ENCODE results near the gene CYP21A2. TPM values are rescaled to one million over a fixed set of nuclear protein-coding genes. Genes with fewer than 3 reads are reported as not detected.
A peak's percentile ranks its signal among the peaks of the same experiment; 100 is the strongest.
"Not testable (repeated sequence)": the region's sequence is repeated elsewhere in the genome, so short reads cannot be mapped to it uniquely, and the experiment has no call there.

CYP21A2 gene
- total and polyA plus RNA-seq, 2 donors from 2014 or later = 3.2 to 8.2 TPM

DNA sequence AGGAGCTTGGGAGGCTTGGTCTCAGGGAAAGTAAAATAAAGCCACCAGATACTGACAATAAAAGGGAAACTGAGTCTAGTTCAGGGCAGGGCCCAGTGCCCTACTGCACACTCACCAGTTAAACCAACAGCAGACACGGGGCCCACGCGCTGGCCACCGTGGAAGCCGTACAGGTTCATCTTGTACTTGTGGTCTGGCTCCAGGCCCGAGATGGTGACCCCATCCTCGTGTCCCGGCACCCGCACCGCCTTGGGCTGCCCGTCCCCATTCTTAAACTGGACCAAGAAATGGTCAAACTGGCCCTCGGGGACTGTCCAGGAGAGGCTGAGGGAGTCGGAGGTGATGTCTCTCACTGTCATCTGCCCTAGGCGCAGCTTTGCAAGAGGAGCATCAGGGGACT lies 26.5 kb downstream of the CYP21A2 start:
- no peak overlapping the region for H3K27ac ChIP-seq (ENCODE audit: low read depth in 2 of 2, low read length in 2 of 2)
- no peak overlapping the region for H3K9ac ChIP-seq (ENCODE audit: low read length in 3 of 3)
- H3K27me3 ChIP-seq (ENCODE audit: control insufficient read depth, insufficient read depth, low read length) = no peaks in the 10 kb centered on the region
- TF ChIP-seq, protein P1, sequence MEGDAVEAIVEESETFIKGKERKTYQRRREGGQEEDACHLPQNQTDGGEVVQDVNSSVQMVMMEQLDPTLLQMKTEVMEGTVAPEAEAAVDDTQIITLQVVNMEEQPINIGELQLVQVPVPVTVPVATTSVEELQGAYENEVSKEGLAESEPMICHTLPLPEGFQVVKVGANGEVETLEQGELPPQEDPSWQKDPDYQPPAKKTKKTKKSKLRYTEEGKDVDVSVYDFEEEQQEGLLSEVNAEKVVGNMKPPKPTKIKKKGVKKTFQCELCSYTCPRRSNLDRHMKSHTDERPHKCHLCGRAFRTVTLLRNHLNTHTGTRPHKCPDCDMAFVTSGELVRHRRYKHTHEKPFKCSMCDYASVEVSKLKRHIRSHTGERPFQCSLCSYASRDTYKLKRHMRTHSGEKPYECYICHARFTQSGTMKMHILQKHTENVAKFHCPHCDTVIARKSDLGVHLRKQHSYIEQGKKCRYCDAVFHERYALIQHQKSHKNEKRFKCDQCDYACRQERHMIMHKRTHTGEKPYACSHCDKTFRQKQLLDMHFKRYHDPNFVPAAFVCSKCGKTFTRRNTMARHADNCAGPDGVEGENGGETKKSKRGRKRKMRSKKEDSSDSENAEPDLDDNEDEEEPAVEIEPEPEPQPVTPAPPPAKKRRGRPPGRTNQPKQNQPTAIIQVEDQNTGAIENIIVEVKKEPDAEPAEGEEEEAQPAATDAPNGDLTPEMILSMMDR (IDR thresholded peaks at IDR 0.05; ENCODE audit: borderline replicate concordance, extremely low read depth, insufficient read depth) = no peak
- H3K9me3 ChIP-seq (ENCODE audit: control insufficient read depth in 2 of 3, insufficient read depth in 1 of 3, low read length in 3 of 3) = no peaks in the 10 kb centered on the region
- no peak overlapping the region for H3K4me3 ChIP-seq (ENCODE audit: low read length in 3 of 3)
- FAIRE-seq = no peak
- DNase-seq = no peak
- H3K4me1 ChIP-seq (ENCODE audit: control insufficient read depth in 2 of 3, insufficient read depth in 2 of 3, low read depth in 1 of 3, low read length in 3 of 3) = no peaks in the 10 kb centered on the region
- no peaks in the 10 kb centered on the region for H3K36me3 ChIP-seq (ENCODE audit: control insufficient read depth in 2 of 3, insufficient read depth in 3 of 3, low read length in 3 of 3)
- intact Hi-C loops (cut with DNase I) = no loop called here

DNA sequence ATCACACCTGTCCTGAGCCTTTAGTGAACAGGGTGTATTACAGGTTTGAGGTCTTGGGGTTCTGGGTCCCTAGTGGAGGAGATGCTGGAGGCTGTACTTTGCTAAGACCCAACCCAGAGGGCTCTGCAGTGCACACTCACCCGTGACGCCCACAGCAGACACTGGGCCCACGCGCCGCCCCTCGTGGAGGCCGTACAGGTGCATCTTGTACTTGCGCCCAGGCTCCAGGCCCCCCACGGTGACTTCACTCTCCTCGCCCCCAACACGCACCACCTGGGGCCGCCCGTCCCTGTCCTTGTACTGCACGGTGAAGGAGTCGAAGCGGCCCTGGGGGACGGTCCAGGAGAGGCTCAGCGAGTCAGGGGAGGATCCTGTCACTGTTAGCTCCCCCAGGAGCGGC lies 29.3 kb downstream of the CYP21A2 start:
- FAIRE-seq; H3K27ac ChIP-seq (ENCODE audit: low read depth in 2 of 2, low read length in 2 of 2); H3K9me3 ChIP-seq (ENCODE audit: control insufficient read depth in 2 of 3, insufficient read depth in 1 of 3, low read length in 3 of 3); H3K4me3 ChIP-seq (ENCODE audit: low read length in 3 of 3); intact Hi-C loops (cut with DNase I); H3K27me3 ChIP-seq (ENCODE audit: control insufficient read depth, insufficient read depth, low read length); DNase-seq; H3K36me3 ChIP-seq (ENCODE audit: control insufficient read depth in 2 of 3, insufficient read depth in 3 of 3, low read length in 3 of 3); H3K4me1 ChIP-seq (ENCODE audit: control insufficient read depth in 2 of 3, insufficient read depth in 2 of 3, low read depth in 1 of 3, low read length in 3 of 3); H3K9ac ChIP-seq (ENCODE audit: low read length in 3 of 3): not testable (repeated sequence)

DNA sequence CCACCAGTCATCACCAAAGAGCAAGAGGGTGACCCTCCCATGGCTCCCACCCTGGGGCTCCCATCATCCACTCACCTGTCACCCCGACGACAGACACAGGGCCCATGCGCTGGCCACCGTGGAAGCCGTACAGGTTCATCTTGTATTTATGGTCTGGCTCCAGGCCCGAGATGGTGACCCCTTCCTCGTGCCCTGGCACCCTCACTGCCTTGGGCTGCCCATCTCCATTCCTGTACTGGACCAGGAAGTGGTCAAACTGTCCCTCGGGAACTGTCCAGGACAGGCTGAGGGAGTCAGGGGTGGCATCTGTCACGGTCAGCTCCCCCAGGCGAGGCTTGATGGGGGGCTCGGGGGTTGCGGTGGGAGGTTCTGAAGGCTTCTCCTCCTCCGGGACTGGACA lies 30.1 kb downstream of the CYP21A2 start:
- DNase-seq; H3K27me3 ChIP-seq (ENCODE audit: control insufficient read depth, insufficient read depth, low read length); H3K4me3 ChIP-seq (ENCODE audit: low read length in 3 of 3); H3K36me3 ChIP-seq (ENCODE audit: control insufficient read depth in 2 of 3, insufficient read depth in 3 of 3, low read length in 3 of 3); FAIRE-seq; H3K4me1 ChIP-seq (ENCODE audit: control insufficient read depth in 2 of 3, insufficient read depth in 2 of 3, low read depth in 1 of 3, low read length in 3 of 3); H3K9me3 ChIP-seq (ENCODE audit: control insufficient read depth in 2 of 3, insufficient read depth in 1 of 3, low read length in 3 of 3); H3K9ac ChIP-seq (ENCODE audit: low read length in 3 of 3); intact Hi-C loops (cut with DNase I); H3K27ac ChIP-seq (ENCODE audit: low read depth in 2 of 2, low read length in 2 of 2): not testable (repeated sequence)

DNA sequence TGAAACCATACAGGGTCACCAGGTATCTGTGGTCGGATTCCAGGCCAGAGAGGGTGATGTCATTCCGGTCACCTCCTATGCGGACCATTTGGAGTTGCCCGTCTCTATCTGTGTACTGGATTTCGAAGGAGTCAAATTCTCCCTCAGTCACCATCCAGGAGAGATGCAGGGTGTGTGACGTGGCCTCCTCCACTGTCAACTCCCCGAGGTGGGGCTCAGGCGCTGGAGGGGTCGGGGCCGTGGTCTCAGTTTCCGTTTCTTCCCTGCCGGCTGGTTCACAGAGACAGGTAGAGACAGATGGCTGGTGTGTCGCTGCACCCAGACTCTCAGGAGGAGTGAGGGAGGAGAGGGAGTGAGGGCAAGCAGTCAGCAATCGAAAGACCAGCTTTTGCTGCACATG lies 30.7 kb downstream of the CYP21A2 start:
- no peaks in the 10 kb centered on the region for H3K36me3 ChIP-seq (ENCODE audit: control insufficient read depth in 2 of 3, insufficient read depth in 3 of 3, low read length in 3 of 3)
- TF ChIP-seq, protein P1 (IDR thresholded peaks at IDR 0.05; ENCODE audit: borderline replicate concordance, extremely low read depth, insufficient read depth) = no peak
- DNase-seq (no peak), FAIRE-seq (no peak)
- no peak overlapping the region for H3K9ac ChIP-seq (ENCODE audit: low read length in 3 of 3)
- H3K27ac ChIP-seq (ENCODE audit: low read depth in 2 of 2, low read length in 2 of 2) = no peak overlapping the region
- no peaks in the 10 kb centered on the region for H3K27me3 ChIP-seq (ENCODE audit: control insufficient read depth, insufficient read depth, low read length)
- intact Hi-C loops (cut with DNase I) = no loop called here
- H3K4me1 ChIP-seq (ENCODE audit: control insufficient read depth in 2 of 3, insufficient read depth in 2 of 3, low read depth in 1 of 3, low read length in 3 of 3) = no peaks in the 10 kb centered on the region
- H3K4me3 ChIP-seq (ENCODE audit: low read length in 3 of 3) = no peak overlapping the region
- H3K9me3 ChIP-seq (ENCODE audit: control insufficient read depth in 2 of 3, insufficient read depth in 1 of 3, low read length in 3 of 3) = no peaks in the 10 kb centered on the region

DNA sequence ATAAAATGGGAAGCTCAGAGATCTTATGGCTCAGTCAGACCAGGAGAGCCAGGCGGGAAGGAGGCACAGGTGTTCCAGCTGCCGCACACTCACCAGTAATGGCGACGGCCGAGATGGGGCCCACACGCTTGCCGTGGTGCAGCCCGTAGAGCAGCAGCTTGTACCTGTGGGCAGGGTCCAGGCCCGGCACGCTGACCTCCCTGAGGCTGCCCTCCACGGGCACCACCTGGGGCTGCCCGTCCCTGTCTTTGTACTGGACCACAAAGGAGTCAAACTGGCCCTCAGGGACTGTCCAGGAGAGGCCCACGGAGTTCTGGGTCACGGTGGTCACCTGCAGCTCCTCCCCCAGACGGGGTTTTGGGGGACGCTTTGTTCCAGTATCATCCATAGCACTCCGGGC lies 31.2 kb downstream of the CYP21A2 start:
- peak in 1 of 5 donors; percentile 24 for DNase-seq
- no peak overlapping the region for H3K27ac ChIP-seq (ENCODE audit: low read depth in 2 of 2, low read length in 2 of 2)
- H3K36me3 ChIP-seq (ENCODE audit: control insufficient read depth in 2 of 3, insufficient read depth in 3 of 3, low read length in 3 of 3) = no peaks in the 10 kb centered on the region
- intact Hi-C loops (cut with DNase I) = no loop called here
- no peak for FAIRE-seq
- H3K4me1 ChIP-seq (ENCODE audit: control insufficient read depth in 2 of 3, insufficient read depth in 2 of 3, low read depth in 1 of 3, low read length in 3 of 3) = no peaks in the 10 kb centered on the region
- no peak overlapping the region for H3K9ac ChIP-seq (ENCODE audit: low read length in 3 of 3)
- H3K9me3 ChIP-seq (ENCODE audit: control insufficient read depth in 2 of 3, insufficient read depth in 1 of 3, low read length in 3 of 3) = no peaks in the 10 kb centered on the region
- no peak overlapping the region for H3K4me3 ChIP-seq (ENCODE audit: low read length in 3 of 3)
- H3K27me3 ChIP-seq (ENCODE audit: control insufficient read depth, insufficient read depth, low read length) = no peaks in the 10 kb centered on the region
- TF ChIP-seq, protein P1 (IDR thresholded peaks at IDR 0.05; ENCODE audit: borderline replicate concordance, extremely low read depth, insufficient read depth) = no peak
